Nucleus accumbens (tissue), 56 donors: Measurements from ENCODE around the gene MBD3.
"Not testable (repeated sequence)": the region's sequence is repeated elsewhere in the genome, so short reads cannot be mapped to it uniquely, and the experiment has no call there.

Experiments
- DNase-seq, 56 donors: peaks; one replicate each; lab custom pipeline; 2025; lab: John Stamatoyannopoulos, UW

The MBD3 gene

DNA sequence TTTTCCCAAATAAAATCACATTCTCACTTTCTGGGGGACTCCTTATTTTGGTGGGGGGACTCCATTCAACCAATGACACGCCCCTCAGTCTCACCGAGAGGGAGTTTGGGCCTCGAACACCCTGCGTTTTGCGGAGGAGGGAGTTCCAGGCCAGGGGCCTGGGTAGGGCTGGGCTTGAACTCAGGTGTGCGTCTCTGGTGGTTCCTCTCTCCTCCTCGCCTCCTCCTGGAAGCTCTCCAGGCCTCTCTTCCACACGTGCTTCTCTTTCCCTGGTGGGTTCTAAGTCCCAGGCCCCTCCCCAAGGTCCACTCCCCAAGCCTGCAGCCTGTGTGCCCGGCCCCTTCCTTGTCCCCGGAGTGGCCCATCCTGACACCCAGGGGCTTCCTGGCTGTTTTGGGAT, 39.2 kb downstream of the MBD3 start:
- DNase-seq, result no peak

DNA sequence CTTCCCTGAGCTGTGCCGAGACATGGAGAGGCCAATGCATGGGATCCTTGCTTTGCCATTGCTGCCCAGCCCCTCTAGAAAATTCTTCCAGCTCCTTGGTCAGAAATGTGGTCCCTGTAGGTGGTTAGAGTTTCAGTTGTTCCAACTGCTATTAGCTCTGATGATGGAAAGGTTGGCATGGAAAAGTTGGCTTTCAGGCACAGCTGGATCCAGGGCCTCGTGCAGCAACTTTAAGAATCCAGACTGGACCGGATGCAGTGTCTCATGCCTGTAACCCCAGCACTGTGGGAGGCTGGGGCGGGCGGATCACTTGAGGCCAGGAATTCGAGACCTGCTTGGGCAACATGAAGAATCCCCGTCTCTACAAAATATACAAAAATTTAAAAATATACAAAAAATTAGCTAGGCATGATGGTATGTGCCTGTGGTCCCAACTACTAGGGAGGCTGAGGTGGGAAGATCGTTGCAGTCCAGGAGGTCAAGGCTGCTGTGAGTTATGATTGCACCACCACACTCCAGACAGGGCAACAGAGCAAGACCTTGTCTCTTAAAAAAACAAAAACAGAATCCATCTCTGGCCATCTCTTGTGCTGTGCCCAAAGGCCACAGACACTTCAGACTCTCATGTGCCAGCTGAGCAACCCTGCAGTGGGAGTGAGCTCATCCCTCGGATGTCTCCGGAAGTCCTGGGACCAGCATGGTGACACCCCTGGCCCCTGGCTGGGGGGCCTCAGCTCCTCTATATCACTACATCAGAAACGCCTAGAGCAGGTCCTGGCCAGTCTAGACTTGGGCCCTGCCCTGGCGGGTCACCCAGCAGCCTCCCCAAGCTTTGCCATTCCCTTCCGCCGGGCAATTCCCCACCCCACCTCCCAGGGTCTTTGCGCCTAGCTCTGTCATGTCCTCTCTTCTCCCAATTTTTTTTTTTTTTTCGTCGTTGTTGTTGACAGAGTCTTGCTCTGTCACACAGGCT, 41.3 kb downstream of the MBD3 start:
- no peak for DNase-seq

DNA sequence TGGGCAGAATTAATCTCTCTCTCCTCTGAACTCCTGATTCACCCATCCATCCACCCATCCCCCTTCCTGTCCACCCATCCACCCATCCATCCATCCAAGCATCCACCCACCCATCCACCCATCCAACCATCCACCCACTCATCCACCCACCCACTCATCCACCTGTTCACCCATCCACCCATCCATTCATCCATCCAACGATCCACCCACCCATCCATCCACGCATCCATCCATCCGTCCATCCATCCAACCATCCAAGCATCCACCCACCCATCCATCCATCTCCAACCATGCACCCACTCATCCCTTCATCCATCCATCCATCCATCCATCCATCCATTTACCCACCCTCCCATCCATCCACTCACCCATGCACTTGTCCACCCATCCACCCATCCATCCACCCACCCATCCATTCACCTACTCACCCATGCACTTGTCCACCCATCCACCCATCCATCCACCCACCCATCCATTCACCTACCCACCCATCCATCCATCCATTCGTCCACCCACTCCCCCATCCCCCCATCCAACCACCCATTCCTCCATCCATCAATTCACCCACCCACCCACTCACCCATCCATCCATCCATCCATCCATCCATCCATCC, 43.2 kb downstream of the MBD3 start:
- DNase-seq, result no peak

DNA sequence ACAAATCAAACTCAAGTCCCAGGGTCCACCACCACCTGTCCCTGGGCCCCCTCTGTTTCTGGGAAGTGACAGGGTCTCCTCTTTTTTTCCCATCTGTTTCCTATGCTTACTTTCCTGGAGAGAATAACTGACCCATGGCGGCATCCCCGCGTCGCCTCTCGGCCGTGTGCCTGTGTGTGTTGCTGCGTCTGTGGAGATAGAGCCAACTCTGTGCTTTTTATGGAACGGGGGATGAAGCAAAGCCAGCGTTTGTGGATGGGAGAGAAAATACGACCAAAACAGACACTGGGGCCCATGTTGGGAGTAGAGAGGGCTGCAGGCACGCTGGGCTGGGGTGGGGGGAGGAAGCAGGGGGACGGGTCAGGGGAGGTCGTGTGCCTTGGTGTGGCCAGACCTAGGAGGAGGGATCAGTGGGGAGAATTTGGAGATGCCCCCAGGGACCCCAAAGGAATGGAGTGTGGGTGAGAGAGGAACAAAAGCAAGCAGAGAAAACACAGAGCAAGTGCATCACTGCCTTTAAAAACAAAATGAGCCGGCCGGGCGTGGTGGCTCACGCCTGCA, 52.2 kb downstream of the MBD3 start:
- no peak for DNase-seq

DNA sequence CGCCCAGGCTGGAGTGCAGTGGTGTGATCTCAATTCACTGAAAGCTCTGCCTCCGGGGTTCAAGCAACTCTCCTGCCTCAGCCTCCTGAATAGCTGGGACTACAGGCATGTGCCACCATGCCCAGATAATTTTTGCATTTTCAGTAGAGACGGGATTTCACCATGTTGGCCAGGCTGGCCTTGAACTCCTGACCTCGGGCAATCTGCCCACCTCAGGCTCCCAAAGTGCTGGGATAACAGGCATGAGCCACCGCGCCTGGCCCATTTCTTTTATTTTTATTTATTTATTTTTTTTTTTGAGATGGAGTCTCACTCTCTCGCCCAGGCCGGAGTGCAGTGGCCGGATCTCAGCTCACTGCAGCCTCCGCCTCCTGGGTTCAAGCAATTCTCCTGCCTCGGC, 52.9 kb downstream of the MBD3 start:
- DNase-seq, result not testable (repeated sequence)

DNA sequence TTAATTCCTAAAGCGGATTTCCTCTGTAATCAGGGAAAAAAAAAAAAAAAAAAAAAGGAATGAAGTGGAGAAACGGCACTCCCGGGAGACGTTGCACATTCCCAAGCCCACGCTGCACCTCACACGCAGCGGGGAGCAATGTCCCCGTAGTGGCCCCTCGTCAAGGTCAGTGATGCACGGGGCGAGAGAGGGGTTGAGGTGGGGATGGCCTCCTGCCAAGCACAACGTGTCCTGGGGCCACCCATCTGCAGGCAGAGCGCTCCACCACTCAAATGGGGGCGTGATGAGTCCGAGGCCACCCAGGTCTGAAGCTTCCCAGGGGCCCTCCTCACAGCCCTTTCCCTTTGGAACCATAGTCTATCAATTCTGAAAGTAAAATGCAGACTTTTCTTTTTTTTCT, 53.7 kb downstream of the MBD3 start:
- DNase-seq, result no peak

DNA sequence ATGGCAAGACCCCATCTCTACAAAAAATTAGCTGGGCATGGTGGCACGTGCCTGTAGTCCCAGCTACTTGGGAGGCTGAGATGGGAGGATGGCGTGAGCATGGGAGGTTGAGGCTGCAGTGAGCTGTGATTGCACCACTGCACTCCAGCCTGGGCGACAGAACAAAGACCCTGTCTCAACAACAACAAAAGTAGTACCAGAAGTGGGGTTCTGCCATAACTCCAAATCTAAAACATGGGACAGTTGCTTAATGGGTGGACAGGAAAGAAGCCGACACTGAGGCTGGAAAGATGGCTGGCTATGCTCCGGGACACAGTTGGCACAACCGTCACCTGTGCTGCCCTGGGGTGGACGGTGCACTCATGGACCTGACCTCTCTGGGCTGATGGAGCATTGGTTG, 57.0 kb downstream of the MBD3 start:
- not testable (repeated sequence) for DNase-seq

DNA sequence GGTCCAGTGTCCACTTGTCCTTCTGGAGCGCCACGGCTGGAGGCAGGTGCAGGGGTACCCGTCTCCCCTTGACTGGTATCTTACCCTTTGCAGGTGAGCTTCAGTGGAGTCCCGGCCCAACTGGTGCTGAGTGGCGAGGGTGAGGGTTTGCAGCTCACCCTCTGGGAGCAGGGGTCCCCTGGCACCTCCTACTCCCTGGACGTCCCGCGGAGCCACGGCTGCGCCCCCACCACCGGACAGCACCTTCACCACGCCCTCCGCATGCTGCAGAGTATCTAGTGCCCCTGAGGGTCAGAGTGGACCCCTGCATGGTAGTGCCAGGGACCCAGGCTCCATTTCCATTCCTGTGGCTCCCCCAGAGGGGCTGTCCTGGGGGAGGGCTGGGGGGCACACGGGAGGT, 57.7 kb downstream of the MBD3 start:
- no peak for DNase-seq

DNA sequence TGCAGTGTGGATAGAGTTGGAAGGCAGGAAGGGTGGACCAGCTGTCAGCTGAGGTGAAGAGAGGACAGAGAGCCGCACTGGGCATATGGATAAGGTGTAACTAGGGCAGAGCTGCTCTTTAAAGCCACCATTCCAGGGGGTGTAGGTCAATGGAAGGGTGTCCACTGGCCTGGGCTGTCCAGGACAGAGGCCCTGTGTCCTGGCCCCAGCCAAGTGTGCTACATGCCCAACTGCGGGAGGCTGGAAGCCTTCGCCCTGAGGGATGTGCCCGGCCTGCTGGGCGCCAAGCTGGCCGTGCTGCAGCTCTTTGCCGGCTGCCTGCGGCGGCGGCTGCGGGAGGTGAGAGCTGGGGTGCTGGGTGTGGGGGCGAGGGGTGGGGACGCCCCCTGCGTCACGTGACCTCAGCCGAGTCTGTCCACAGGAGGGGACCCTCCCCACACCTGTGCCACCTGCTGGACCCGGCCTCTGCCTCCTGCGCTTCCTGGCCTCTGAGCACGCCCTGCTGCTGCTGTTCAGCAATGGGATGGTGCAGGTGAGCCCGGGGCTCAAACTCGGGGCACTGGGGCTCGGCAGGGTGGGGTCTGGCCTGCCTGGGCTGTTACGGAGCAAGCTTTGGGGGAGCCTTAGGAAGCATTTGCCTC, 59.0 kb downstream of the MBD3 start:
- DNase-seq, result no peak

DNA sequence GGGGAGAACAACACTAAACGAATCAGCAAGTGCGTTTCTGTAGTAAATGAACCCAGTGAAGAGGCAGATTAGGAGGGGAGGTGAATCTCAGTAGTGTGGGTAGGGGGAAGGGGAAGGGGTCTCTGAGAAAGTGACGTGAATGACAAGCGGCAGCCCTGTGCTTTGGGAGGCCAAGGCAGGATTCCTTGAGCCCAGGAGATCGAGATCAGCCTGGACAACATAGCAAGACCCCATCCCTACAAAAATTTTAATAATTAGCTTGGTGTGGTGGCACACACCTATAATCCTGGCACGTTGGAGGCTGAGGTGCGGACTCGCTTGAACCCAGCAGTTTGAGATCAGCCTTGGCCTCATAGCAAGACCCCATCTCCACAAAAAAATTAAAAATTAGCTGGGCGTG, 60.7 kb downstream of the MBD3 start:
- DNase-seq, result no peak

DNA sequence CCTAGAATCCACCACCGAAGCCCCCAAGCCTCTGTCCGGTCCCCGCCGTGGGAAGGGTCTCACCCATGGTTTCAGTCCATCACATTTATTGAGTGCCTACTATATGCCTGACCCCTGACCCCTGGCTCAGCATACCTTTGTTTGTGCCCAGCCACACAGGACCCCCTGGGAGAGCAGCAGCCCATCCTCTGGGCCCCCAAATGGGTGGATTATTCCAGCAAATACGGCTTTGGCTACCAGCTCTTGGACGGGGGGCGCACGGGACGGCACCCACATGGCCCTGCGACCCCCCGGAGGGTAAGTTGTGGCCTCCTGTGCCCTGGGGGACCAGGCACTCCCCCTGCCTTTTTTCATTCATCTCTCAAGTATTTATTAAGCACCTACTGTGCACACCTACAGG, 61.1 kb downstream of the MBD3 start:
- DNase-seq, result no peak

DNA sequence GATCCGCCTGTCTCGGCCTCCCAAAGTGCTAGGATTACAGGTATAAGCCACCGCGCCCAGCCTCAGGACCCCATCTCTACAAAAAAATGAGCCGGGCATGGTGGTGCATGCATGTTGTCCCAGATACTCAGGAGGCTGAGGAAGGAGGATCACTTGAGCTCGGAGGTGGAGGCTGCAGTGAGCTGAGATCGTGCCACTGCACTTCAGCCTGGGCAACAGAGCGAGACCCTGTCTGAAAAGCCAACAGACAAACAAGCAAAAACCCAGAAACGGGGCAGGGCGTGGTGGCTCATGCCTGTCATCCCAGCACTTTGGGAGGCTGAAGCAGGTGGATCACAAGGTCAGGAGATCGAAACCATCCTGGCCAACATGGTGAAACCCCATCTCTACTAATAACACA, 61.8 kb downstream of the MBD3 start:
- DNase-seq, result not testable (repeated sequence)

DNA sequence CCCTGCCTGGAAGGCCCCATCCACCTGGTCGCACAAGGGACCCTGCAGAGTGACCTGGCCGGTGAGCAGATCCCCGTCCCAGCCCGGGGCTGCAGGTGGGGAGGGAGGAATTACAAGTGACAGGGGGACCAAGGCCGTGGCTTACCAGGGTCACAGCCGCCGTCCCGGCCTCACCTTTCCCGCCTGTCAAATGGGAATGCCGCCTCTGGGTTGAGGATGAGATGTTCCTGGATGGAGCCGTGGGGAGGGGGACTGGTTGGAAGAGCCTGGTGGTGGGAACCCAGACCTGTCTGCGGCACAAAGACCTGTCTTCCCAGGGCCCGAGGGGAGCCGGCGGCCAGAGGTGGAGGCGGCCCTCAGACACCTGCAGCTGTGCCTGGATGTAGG, 63.2 kb downstream of the MBD3 start:
- no peak for DNase-seq

DNA sequence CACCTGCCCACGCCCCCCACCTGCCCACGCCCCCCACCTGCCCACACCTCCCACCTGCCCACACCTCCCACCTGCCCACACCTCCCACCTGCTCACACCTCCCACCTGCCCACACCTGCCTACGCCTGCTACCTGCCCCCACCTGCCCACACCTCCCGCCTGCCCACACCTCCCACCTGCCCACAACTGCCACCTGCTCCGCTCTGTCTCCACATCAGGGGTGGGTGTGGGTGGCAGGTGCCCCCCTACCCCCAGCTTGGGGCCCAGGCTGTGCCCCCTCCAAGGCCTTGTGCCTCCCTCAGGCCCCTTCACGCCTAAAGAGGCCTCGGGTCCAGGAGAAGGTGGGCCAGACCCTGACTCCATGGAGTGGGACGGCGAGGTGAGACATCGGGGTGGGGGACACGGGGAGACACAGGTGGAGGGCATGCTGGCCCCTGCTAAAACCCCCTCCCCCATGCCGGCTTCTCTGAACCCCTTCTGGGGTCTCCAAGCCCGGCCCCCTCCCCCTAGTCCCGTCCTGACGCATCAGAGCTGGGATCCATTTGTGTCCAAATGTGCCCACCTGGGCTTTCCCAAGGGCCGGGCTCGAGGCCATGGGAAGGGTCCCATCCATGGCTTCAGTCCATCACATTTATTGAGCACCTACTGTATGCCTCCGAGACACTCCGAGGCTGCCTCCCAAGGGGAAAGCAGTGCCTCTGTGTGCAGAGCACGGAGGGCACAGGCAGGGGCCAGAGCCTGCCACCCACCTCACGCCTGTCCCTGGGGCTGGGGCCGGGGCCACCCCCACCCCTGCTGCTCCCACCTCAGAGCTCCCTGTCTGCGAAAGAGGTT, 63.9 kb downstream of the MBD3 start:
- no peak for DNase-seq

DNA sequence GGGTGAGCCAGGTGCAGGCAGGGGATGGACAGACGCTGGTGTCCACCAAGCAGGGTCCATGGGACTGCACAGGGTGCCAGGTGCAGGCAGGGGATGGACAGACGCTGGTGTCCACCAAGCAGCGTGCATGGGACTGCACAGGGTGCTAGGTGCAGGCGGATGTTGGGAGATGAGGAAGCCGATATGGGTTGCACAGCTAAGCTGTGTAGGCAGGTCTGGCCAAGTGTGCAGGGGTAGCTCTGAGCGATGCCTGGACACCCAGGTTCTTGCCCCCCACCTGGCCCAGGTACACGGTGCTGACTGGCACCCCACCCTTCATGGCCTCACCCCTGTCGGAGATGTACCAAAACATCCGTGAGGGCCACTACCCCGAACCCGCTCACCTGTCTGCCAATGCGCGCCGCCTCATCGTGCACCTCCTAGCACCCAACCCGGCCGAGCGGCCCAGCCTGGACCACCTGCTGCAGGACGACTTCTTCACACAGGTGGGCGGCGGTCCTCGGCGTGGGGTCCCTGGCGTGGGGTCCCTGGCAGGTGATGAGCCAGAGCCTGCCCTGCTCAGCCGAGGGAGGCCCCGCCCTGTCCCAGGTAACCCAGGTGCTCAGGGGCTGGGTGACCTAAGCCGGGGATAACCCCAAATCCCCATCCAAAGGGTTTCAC, 64.9 kb downstream of the MBD3 start:
- DNase-seq, result no peak

DNA sequence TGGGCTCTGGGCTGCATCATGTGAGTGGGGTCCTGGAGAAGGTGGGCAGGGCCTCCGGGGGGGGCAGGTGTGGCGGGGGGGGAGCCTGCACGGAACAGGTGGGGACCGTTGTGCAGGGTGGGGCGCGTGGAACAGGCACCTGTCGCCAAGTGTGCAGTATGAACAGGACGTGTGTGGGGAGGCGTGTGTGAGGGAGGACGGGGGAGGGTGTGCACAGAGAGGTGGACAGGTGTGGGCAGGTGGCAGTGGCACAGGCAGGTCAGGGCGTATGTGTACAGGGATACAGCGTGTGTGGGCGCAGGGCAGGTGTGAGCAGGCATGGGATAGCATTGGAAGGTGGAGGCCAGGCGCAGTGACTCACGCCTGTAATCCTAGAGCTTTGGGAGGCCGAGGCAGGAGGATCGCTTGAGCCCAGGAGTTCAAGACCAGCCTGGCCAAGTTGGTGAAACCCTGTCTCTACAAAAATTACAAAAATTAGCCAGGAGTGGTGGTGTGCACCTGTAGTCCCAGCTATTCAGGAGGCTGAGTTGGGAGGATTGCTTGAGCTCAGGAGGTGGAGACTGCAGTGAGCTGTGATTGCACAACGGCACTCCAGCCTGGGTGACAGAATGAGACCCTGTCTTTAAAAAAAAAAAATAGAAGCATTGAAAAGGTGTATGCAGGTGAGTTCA, 65.6 kb downstream of the MBD3 start:
- DNase-seq, result no peak

DNA sequence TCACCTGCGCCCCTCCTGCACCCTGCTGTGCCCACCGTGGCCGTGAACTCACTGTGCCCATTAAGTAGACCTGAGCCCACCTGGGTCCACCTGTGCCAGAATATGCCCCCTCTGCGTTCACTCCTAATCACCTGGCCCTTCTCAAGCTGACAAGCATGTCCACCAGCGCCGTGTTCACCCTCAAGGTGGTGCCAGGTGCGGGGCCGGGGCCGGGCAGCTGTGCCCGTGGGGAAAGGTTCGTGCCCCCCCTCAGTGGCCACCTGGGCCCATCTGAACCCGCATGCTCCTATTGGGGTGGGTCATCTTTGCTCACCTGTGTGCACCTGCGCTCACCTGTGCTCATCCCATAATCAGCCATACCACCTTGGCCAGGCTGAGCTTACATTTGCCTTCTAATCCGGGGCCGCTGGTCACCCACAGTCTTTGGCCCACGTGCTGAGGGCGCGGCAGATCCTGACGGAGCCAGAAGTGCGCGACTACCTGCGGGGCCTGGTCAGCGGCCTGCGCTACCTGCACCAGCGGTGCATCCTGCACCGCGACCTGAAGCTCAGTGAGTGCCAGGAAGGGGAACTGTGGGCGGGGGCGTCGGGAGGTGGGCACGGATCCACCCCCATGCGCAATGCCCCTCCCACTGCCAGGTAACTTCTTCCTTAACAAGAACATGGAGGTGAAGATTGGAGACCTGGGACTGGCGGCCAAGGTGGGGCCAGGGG, 66.4 kb downstream of the MBD3 start:
- DNase-seq, result no peak

DNA sequence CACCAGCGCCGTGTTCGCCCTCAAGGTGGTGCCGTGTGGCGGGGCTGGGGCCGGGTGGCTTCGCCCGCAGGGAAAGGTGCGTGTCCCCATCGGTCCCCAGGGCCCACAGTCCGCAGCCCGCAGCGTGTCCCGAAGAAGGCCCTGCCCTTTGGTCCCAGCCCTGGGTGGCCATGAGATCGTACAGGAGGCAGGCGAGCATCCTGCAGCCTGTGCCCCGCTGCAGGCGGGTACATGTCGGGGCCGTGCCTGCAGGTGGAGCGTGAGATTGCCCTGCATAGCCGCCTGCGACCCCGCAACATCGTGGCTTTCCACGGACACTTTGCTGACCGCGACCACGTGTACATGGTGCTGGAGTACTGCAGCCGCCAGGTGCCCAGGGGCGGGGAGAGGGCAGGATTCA, 67.3 kb downstream of the MBD3 start:
- no peak for DNase-seq

DNA sequence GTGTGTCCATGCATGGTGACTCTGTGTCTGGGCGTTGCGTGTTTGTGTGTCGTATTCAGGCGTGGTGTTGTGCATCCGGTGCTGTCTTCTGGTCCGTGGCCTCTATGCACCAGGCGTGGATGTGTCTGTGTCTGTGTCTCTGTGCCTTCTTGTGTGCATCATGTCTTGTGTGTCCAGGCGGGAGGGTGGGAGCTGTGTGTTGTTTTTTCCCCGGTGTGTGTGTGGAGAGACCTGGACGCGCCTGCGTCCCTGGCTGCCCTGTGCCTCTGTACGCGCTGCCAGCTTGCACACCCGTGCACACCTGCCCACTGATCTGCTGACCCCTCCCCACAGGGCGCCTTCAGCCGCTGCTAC, 67.7 kb downstream of the MBD3 start:
- DNase-seq, result no peak
